ENCODE results near the gene TUT4.

The TUT4 gene

GRCh38 chr1:52518962-52519361 is 33.9 kb downstream of the TUT4 start:
- ChIA-PET POLR2A (no interaction called here), CTCF (no interaction called here)
- no peak for DNase-seq (ENCODE audit: extremely low spot score)
- no peak for TF ChIP-seq ELF4 (IDR thresholded peaks at IDR 0.05)
- TF ChIP-seq BHLHE40 (IDR thresholded peaks at IDR 0.05; ENCODE audit: borderline replicate concordance) = no peak
- no peak for TF ChIP-seq SP1 (IDR thresholded peaks at IDR 0.05)
- no peak for TF ChIP-seq CTBP1 (IDR thresholded peaks at IDR 0.05; ENCODE audit: borderline replicate concordance)
- TF ChIP-seq ARNT (IDR thresholded peaks at IDR 0.05) = no peak
- no peak for TF ChIP-seq L3MBTL2 (conservative IDR thresholded peaks at IDR 0.05)
- no peak for TF ChIP-seq FOXM1 (IDR thresholded peaks at IDR 0.05; ENCODE audit: borderline replicate concordance)
- TF ChIP-seq TARDBP (IDR thresholded peaks at IDR 0.05) = no peak
- no peak for TF ChIP-seq NFRKB (IDR thresholded peaks at IDR 0.05)
- no peak for TF ChIP-seq SUZ12 (IDR thresholded peaks at IDR 0.05)
- TF ChIP-seq LEF1 (IDR thresholded peaks at IDR 0.05; ENCODE audit: borderline replicate concordance) = no peak
- TF ChIP-seq FOXA1 (IDR thresholded peaks at IDR 0.05) = no peak
- TF ChIP-seq HDGF (IDR thresholded peaks at IDR 0.05; ENCODE audit: borderline replicate concordance) = no peak
- TF ChIP-seq FOXK2 (IDR thresholded peaks at IDR 0.05) = no peak
- TF ChIP-seq ZNF384 (IDR thresholded peaks at IDR 0.05) = no peak
- TF ChIP-seq, protein P1, sequence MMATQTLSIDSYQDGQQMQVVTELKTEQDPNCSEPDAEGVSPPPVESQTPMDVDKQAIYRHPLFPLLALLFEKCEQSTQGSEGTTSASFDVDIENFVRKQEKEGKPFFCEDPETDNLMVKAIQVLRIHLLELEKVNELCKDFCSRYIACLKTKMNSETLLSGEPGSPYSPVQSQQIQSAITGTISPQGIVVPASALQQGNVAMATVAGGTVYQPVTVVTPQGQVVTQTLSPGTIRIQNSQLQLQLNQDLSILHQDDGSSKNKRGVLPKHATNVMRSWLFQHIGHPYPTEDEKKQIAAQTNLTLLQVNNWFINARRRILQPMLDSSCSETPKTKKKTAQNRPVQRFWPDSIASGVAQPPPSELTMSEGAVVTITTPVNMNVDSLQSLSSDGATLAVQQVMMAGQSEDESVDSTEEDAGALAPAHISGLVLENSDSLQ (IDR thresholded peaks at IDR 0.05) = no peak

GRCh38 chr1:52511851-52512615 is 40.9 kb downstream of the TUT4 start:
- POLR2A ChIA-PET = interaction anchor here (1.0 to 1.2 kb wide), 2 partner anchors 41 kb away, joined by 3 read pairs; partner anchors contain the start of gene TUT4
- no peak for DNase-seq (ENCODE audit: extremely low spot score)
- TF ChIP-seq NFRKB (IDR thresholded peaks at IDR 0.05) (no peak), ELF4 (IDR thresholded peaks at IDR 0.05) (no peak), FOXA1 (IDR thresholded peaks at IDR 0.05) (no peak), ZNF384 (IDR thresholded peaks at IDR 0.05) (no peak), SP1 (IDR thresholded peaks at IDR 0.05) (no peak), LEF1 (IDR thresholded peaks at IDR 0.05; ENCODE audit: borderline replicate concordance) (no peak), L3MBTL2 (conservative IDR thresholded peaks at IDR 0.05) (no peak), FOXM1 (IDR thresholded peaks at IDR 0.05; ENCODE audit: borderline replicate concordance) (no peak), ARNT (IDR thresholded peaks at IDR 0.05) (no peak), TARDBP (IDR thresholded peaks at IDR 0.05) (no peak)
- TF ChIP-seq, protein P1 (IDR thresholded peaks at IDR 0.05) = no peak
- CTCF ChIA-PET = no interaction called here

GRCh38 chr1:52511439-52511838 is 41.5 kb downstream of the TUT4 start:
- no peak for DNase-seq (ENCODE audit: extremely low spot score)
- ChIA-PET CTCF (no interaction called here), POLR2A (interaction anchor here (1.0 kb wide), 1 partner anchor 42 kb away, joined by 3 read pairs; the partner anchor contains the start of gene TUT4)
- TF ChIP-seq BHLHE40 (IDR thresholded peaks at IDR 0.05; ENCODE audit: borderline replicate concordance) = no peak
- no peak for TF ChIP-seq TARDBP (IDR thresholded peaks at IDR 0.05)
- TF ChIP-seq SP1 (IDR thresholded peaks at IDR 0.05) = no peak
- no peak for TF ChIP-seq L3MBTL2 (conservative IDR thresholded peaks at IDR 0.05)
- no peak for TF ChIP-seq ELF4 (IDR thresholded peaks at IDR 0.05)
- no peak for TF ChIP-seq CTBP1 (IDR thresholded peaks at IDR 0.05; ENCODE audit: borderline replicate concordance)
- TF ChIP-seq LEF1 (IDR thresholded peaks at IDR 0.05; ENCODE audit: borderline replicate concordance) = no peak
- TF ChIP-seq ZNF384 (IDR thresholded peaks at IDR 0.05) = no peak
- TF ChIP-seq FOXK2 (IDR thresholded peaks at IDR 0.05) = no peak
- no peak for TF ChIP-seq NFRKB (IDR thresholded peaks at IDR 0.05)
- TF ChIP-seq ARNT (IDR thresholded peaks at IDR 0.05) = no peak
- TF ChIP-seq FOXA1 (IDR thresholded peaks at IDR 0.05) = no peak

GRCh38 chr1:52506920-52507546 is 45.9 kb downstream of the TUT4 start:
- TF ChIP-seq CTBP1 (IDR thresholded peaks at IDR 0.05; ENCODE audit: borderline replicate concordance) = no peak
- TF ChIP-seq SUZ12 (IDR thresholded peaks at IDR 0.05) = no peak
- no peak for TF ChIP-seq FOXM1 (IDR thresholded peaks at IDR 0.05; ENCODE audit: borderline replicate concordance)
- TF ChIP-seq BHLHE40 (IDR thresholded peaks at IDR 0.05; ENCODE audit: borderline replicate concordance) = no peak
- TF ChIP-seq NFRKB (IDR thresholded peaks at IDR 0.05) = no peak
- no peak for TF ChIP-seq HDGF (IDR thresholded peaks at IDR 0.05; ENCODE audit: borderline replicate concordance)
- no peak for TF ChIP-seq ELF4 (IDR thresholded peaks at IDR 0.05)
- TF ChIP-seq SP1 (IDR thresholded peaks at IDR 0.05) = no peak
- no peak for TF ChIP-seq FOXK2 (IDR thresholded peaks at IDR 0.05)
- no peak for TF ChIP-seq FOXA1 (IDR thresholded peaks at IDR 0.05)
- TF ChIP-seq, protein P1 (IDR thresholded peaks at IDR 0.05) = no peak
- no peak for TF ChIP-seq ZNF384 (IDR thresholded peaks at IDR 0.05)
- TF ChIP-seq ARNT (IDR thresholded peaks at IDR 0.05) = no peak
- TF ChIP-seq L3MBTL2 (conservative IDR thresholded peaks at IDR 0.05) = no peak
- TF ChIP-seq LEF1 (IDR thresholded peaks at IDR 0.05; ENCODE audit: borderline replicate concordance) = no peak
- POLR2A ChIA-PET = no interaction called here
- DNase-seq (ENCODE audit: extremely low spot score) = no peak
- CTCF ChIA-PET = interaction anchor here (0.5 to 0.6 kb wide), 2 partner anchors 16 to 277 kb away, joined by 3 read pairs; no protein-coding TSS in a partner anchor

GRCh38 chr1:52506349-52506748 is 46.5 kb downstream of the TUT4 start:
- CTCF ChIA-PET = no interaction called here
- no peak for TF ChIP-seq FOXA1 (IDR thresholded peaks at IDR 0.05)
- no peak for TF ChIP-seq FOXM1 (IDR thresholded peaks at IDR 0.05; ENCODE audit: borderline replicate concordance)
- no peak for TF ChIP-seq HDGF (IDR thresholded peaks at IDR 0.05; ENCODE audit: borderline replicate concordance)
- no peak for TF ChIP-seq BHLHE40 (IDR thresholded peaks at IDR 0.05; ENCODE audit: borderline replicate concordance)
- POLR2A ChIA-PET = no interaction called here
- no peak for DNase-seq (ENCODE audit: extremely low spot score)

Data from HEK293T (cell line).